ENCODE results near the gene TPM1. TPM values are rescaled to one million over a fixed set of nuclear protein-coding genes. Genes with fewer than 3 reads are reported as not detected.
A peak's percentile ranks its signal among the peaks of the same experiment; 100 is the strongest.
"Not testable (repeated sequence)": the region's sequence is repeated elsewhere in the genome, so short reads cannot be mapped to it uniquely, and the experiment has no call there.

The TPM1 gene
- total RNA-seq, 4 donors from 2014 or later: 5,599 to 7,718 (median 6,496) TPM

GRCh38 chr15:63091679-63092446 is 49.3 kb downstream of the TPM1 start:
- no peak overlapping the region for H3K4me3 ChIP-seq
- H3K4me1 ChIP-seq: peaks cover 27 to 47% (median 39%) of the 10 kb centered on the region in 4 donors
- WGBS: 71% methylated on average over 4 of the region's 4 CpGs
- no peak for DNase-seq (ENCODE audit: extremely low spot score)
- H3K9me3 ChIP-seq: no peaks in the 10 kb centered on the region
- H3K27me3 ChIP-seq: no peaks in the 10 kb centered on the region
- no peaks in the 10 kb centered on the region for H3K36me3 ChIP-seq
- no peak for TF ChIP-seq POLR2A (IDR thresholded peaks at IDR 0.05; ENCODE audit: low read depth)
- TF ChIP-seq CTCF (IDR thresholded peaks at IDR 0.05): no peak
- no peak for TF ChIP-seq POLR2AphosphoS5 (IDR thresholded peaks at IDR 0.05)
- TF ChIP-seq EP300 (IDR thresholded peaks at IDR 0.05): no peak
- intact Hi-C loops (cut with DNase I): loop anchor here (5.0 kb wide), 2 partner anchors 45 to 310 kb away; no protein-coding TSS in a partner anchor
- H3K27ac ChIP-seq (replicated peaks in 1 of 4): peak overlapping the region in 2 of 4 donors; percentile 33 to 76

- peak; percentile 95 for DNase-seq (ENCODE audit: extremely low spot score)
- Histone ChIP-seq H3K4me1 (peaks cover 21 to 36% (median 34%) of the 10 kb centered on the region in 4 donors), H3K27ac (replicated peaks in 1 of 4) (peak overlapping the region; percentile 64 to 76 (median 67)), H3K9me3 (no peaks in the 10 kb centered on the region), H3K27me3 (no peaks in the 10 kb centered on the region), H3K36me3 (no peaks in the 10 kb centered on the region), H3K4me3 (no peak overlapping the region)
- TF ChIP-seq POLR2AphosphoS5 (IDR thresholded peaks at IDR 0.05): peak; percentile 69 to 72
- peak; percentile 90 to 93 (median 91) for TF ChIP-seq CTCF (IDR thresholded peaks at IDR 0.05)
- TF ChIP-seq EP300 (IDR thresholded peaks at IDR 0.05): no peak
- TF ChIP-seq POLR2A (IDR thresholded peaks at IDR 0.05; ENCODE audit: low read depth): no peak
- WGBS: 22% methylated on average over 6 of the region's 6 CpGs
- intact Hi-C loops (cut with DNase I): loop anchor here (1.0 to 5.0 kb wide), 3 partner anchors 46 to 311 kb away; no protein-coding TSS in a partner anchor
These were observed 51.1 kb downstream of the TPM1 start for GRCh38 chr15:63093486-63094205.

GRCh38 chr15:63094495-63094931 is 52.0 kb downstream of the TPM1 start:
- no peaks in the 10 kb centered on the region for H3K9me3 ChIP-seq
- no peaks in the 10 kb centered on the region for H3K27me3 ChIP-seq
- H3K4me1 ChIP-seq: peaks cover 13 to 28% (median 25%) of the 10 kb centered on the region in 4 donors
- intact Hi-C loops (cut with DNase I): loop anchor here (5.0 kb wide), 2 partner anchors 47 to 312 kb away; no protein-coding TSS in a partner anchor
- no peaks in the 10 kb centered on the region for H3K36me3 ChIP-seq
- 45% methylated on average over 2 of the region's 2 CpGs for WGBS
- no peak for DNase-seq (ENCODE audit: extremely low spot score)
- TF ChIP-seq CTCF (IDR thresholded peaks at IDR 0.05) (no peak), POLR2AphosphoS5 (IDR thresholded peaks at IDR 0.05) (no peak), EP300 (IDR thresholded peaks at IDR 0.05) (no peak), POLR2A (IDR thresholded peaks at IDR 0.05; ENCODE audit: low read depth) (no peak)
- H3K4me3 ChIP-seq: no peak overlapping the region
- H3K27ac ChIP-seq (replicated peaks in 1 of 4): peak overlapping the region; percentile 64 to 76 (median 67)

- Histone ChIP-seq H3K36me3 (no peaks in the 10 kb centered on the region), H3K4me3 (no peak overlapping the region), H3K27ac (replicated peaks in 1 of 4) (no peak overlapping the region), H3K27me3 (no peaks in the 10 kb centered on the region), H3K4me1 (peaks cover 10 to 23% (median 22%) of the 10 kb centered on the region in 4 donors), H3K9me3 (no peaks in the 10 kb centered on the region)
- TF ChIP-seq EP300 (IDR thresholded peaks at IDR 0.05) (no peak), POLR2A (IDR thresholded peaks at IDR 0.05; ENCODE audit: low read depth) (no peak)
- no peak for DNase-seq (ENCODE audit: extremely low spot score)
- 94% methylated on average over 4 of the region's 4 CpGs for WGBS
- intact Hi-C loops (cut with DNase I): no loop called here
These were observed 53.6 kb downstream of the TPM1 start for GRCh38 chr15:63096178-63096577.

- intact Hi-C loops (cut with DNase I); DNase-seq (ENCODE audit: extremely low spot score); H3K27me3 ChIP-seq; H3K36me3 ChIP-seq; H3K9me3 ChIP-seq; H3K27ac ChIP-seq (replicated peaks in 1 of 4); H3K4me3 ChIP-seq: not testable (repeated sequence)
- peaks cover 7 to 13% (median 12%) of the 10 kb centered on the region in 4 donors for H3K4me1 ChIP-seq
- 98% methylated on average over 5 of the region's 33 CpGs for WGBS
These were observed 56.4 kb downstream of the TPM1 start for GRCh38 chr15:63098901-63099300.

- H3K36me3 ChIP-seq; H3K27me3 ChIP-seq; H3K4me1 ChIP-seq; H3K27ac ChIP-seq (replicated peaks in 1 of 4); H3K9me3 ChIP-seq; DNase-seq (ENCODE audit: extremely low spot score); H3K4me3 ChIP-seq; intact Hi-C loops (cut with DNase I): not testable (repeated sequence)
- WGBS: 96% methylated on average over 4 of the region's 5 CpGs
These were observed 57.0 kb downstream of the TPM1 start for GRCh38 chr15:63099581-63099980.
